GM12878 (cell line): ENCODE measurements around the gene ZMYND10. TPM values are rescaled to one million over a fixed set of nuclear protein-coding genes. Genes with fewer than 3 reads are reported as not detected.

Source experiments
- ATAC-seq: fragments of 200-7000 bp; cut with Tn5 transposase; 3 replicates; pipeline ENCODE4 v1.9.1; 2020; ENCODE audit warnings: mild to moderate bottlenecking, moderate library complexity
- BruUV-seq: library from RNA; stranded (reverse); fragments of 400-500 nt; replicated peaks from 2 replicates; lab custom pipeline; 2021; lab: Mats Ljungman, UMichigan
- CTCF ChIA-PET: fragments of 300-600 bp; sonication (Branson Sonifier 250); formaldehyde crosslinking; extraction: SDS; loops from one replicate; lab custom pipeline; 2021; ENCODE audit warnings: inconsistent platforms; lab: Yijun Ruan, JAX
- POLR2A ChIA-PET: fragments of 350-600 bp; formaldehyde crosslinking; extraction: SDS; loops from one replicate; lab custom pipeline; 2021; ENCODE audit warnings: inconsistent platforms; lab: Charles Lee
- RAD21 ChIA-PET: fragments of 300-600 bp; sonication (Branson Sonifier 250); formaldehyde crosslinking; loops from one replicate; lab custom pipeline; 2023; ENCODE audit warnings: antibody characterized with exemption; ENCODE audit not compliant: unreplicated experiment; lab: Charles Lee
- SMC1A ChIA-PET: fragments of 300-600 bp; sonication (Branson Sonifier 250); formaldehyde crosslinking; loops from one replicate; lab custom pipeline; 2023; ENCODE audit not compliant: unreplicated experiment, uncharacterized antibody; lab: Charles Lee
- DNase-seq: peaks from one replicate; pipeline ENCODE4 v3.0.0-alpha.2; 2011; ENCODE audit warnings: low read depth, low spot score
- FAIRE-seq: peaks from 3 replicates; lab custom pipeline; 2011; peaks lifted over from hg19 to GRCh38; lab: Jason Lieb, UNC
- H2AFZ ChIP-seq: 2 replicates; pipeline ENCODE4 v1.6.0; 2011; ENCODE audit warnings: low read depth, low read length, control low read depth; ENCODE audit not compliant: control insufficient read depth
- H3K27ac ChIP-seq: 2 replicates; pipeline ENCODE4 v1.5.1; 2011; ENCODE audit warnings: control low read depth; ENCODE audit not compliant: control insufficient read depth, insufficient read depth
- H3K27me3 ChIP-seq, 2 experiments: replicated peaks in 1 of 2; 2 replicates each; pipeline versions ENCODE4 v1.6.0 to v1.6.1; 2011; ENCODE audit warnings: low read length in 1 of 2; ENCODE audit not compliant: control insufficient read depth in 2 of 2, insufficient read depth in 2 of 2
- H3K36me3 ChIP-seq, 2 experiments: 2 replicates each; pipeline ENCODE4 v1.5.1; 2011; ENCODE audit warnings: low read length in 1 of 2; ENCODE audit not compliant: control insufficient read depth in 2 of 2, insufficient read depth in 2 of 2
- H3K4me1 ChIP-seq: 2 replicates; pipeline ENCODE4 v1.6.1; 2011; ENCODE audit warnings: mild to moderate bottlenecking, low read length, moderate library complexity, mixed read lengths; ENCODE audit not compliant: control insufficient read depth, insufficient read depth
- H3K4me2 ChIP-seq: 2 replicates; pipeline ENCODE4 v1.6.0; 2011; ENCODE audit warnings: control low read depth; ENCODE audit not compliant: control insufficient read depth, insufficient read depth
- H3K4me3 ChIP-seq: fragments of 200-600 bp; sonication (generic); 2 replicates; pipeline ENCODE4 v1.5.1; 2016
- H3K79me2 ChIP-seq: 2 replicates; pipeline ENCODE4 v1.6.0; 2011; ENCODE audit warnings: low read length; ENCODE audit not compliant: control insufficient read depth, insufficient read depth
- H3K9ac ChIP-seq: 2 replicates; pipeline ENCODE4 v1.8.0; 2011; ENCODE audit warnings: low read length, control low read depth, mixed read lengths; ENCODE audit not compliant: control insufficient read depth, insufficient read depth
- H3K9me3 ChIP-seq: replicated peaks from 3 replicates; pipeline ENCODE4 v1.5.1; 2011; ENCODE audit warnings: mild to moderate bottlenecking, low read length; ENCODE audit not compliant: control insufficient read depth, insufficient read depth
- H4K20me1 ChIP-seq: 2 replicates; pipeline ENCODE4 v1.6.0; 2011; ENCODE audit not compliant: control insufficient read depth, insufficient read depth
- HCFC1 ChIP-seq: fragments of 150-350 bp; IDR thresholded peaks from 2 replicates; pipeline ENCODE4 v1.6.1; 2014; ENCODE audit warnings: low read length
- MYB ChIP-seq: fragments of 150-350 bp; IDR thresholded peaks from 2 replicates; pipeline ENCODE4 v1.6.1; 2014; ENCODE audit warnings: mild to moderate bottlenecking, low read depth, low read length, borderline replicate concordance
- SIN3A ChIP-seq: IDR thresholded peaks from 2 replicates; pipeline ENCODE4 v1.6.1; 2012; ENCODE audit warnings: low read depth, low read length, improper control_type of control experiment
- SUPT20H ChIP-seq: IDR thresholded peaks from 2 replicates; pipeline ENCODE4 v1.6.1; 2011; ENCODE audit warnings: low read depth, mild to moderate bottlenecking, low read length, moderate library complexity, borderline replicate concordance; ENCODE audit not compliant: control insufficient read depth
- WGBS: methylation state at CpG from one replicate; pipeline ENCODE4 v1.1.6; 2016; ENCODE audit warnings: low lambda C conversion rate; ENCODE audit not compliant: insufficient replicate concordance, insufficient coverage; ENCODE audit errors: missing lambda C conversion rate; 5-methylcytosine and 5-hydroxymethylcytosine counted together
- in situ Hi-C: fragments of 300-500 bp; cut with MboI; formaldehyde crosslinking; loops from 9 replicates; pipeline ENCODE4 v1.14.3; 2018; ENCODE audit warnings: mixed read lengths
- intact Hi-C: fragments of 100-400 bp; cut with micrococcal nuclease; formaldehyde crosslinking; loops from one replicate; pipeline ENCODE4 v1.14.2; 2022; ENCODE audit not compliant: unreplicated experiment
- polyA plus RNA-seq, 11 experiments: library from polyadenylated mRNA; depleted of rRNA in 4 of 11; unstranded in 6 of 11; stranded (reverse) in 5 of 11; fragments of >200 nt; fragmentation: Nextera tagmentation in 4 of 11; fragmentation: Illumina TruSeq in 1 of 11; extraction: Ambion mirVana in 4 of 11; extraction: Trizol in 1 of 11; gene quantifications; 1 replicate in 1 of 11; 2 replicates in 10 of 11; pipeline versions ENCODE4 v1.2.1 to v1.2.3, GENCODE V29; 2011 to 2016; ENCODE audit warnings: inconsistent platforms in 2 of 11, missing spikeins in 2 of 11, low read depth in 1 of 11
- total RNA-seq, 4 experiments: library from RNA; depleted of rRNA in 3 of 4; stranded (reverse); fragments of >200 nt in 3 of 4; fragmentation: Illumina TruSeq in 1 of 4; extraction: Trizol in 1 of 4; gene quantifications; 2 replicates each; pipeline versions ENCODE4 v1.2.1 to v1.2.3, GENCODE V29; 2013 to 2021
- TF ChIP-seq, protein P1 (sequence below): IDR thresholded peaks from 2 replicates; pipeline ENCODE4 v1.6.1; 2011; ENCODE audit warnings: low read depth, mild to moderate bottlenecking, low read length, moderate library complexity, borderline replicate concordance; ENCODE audit errors: extremely low read depth

ZMYND10 gene
- total and polyA plus RNA-seq, 10 of the 15 experiments (the other 5 are each of a cell fraction or from before 2014, with no cell fraction given) = 0.11 to 1.0 (median 0.37) TPM

DNA sequence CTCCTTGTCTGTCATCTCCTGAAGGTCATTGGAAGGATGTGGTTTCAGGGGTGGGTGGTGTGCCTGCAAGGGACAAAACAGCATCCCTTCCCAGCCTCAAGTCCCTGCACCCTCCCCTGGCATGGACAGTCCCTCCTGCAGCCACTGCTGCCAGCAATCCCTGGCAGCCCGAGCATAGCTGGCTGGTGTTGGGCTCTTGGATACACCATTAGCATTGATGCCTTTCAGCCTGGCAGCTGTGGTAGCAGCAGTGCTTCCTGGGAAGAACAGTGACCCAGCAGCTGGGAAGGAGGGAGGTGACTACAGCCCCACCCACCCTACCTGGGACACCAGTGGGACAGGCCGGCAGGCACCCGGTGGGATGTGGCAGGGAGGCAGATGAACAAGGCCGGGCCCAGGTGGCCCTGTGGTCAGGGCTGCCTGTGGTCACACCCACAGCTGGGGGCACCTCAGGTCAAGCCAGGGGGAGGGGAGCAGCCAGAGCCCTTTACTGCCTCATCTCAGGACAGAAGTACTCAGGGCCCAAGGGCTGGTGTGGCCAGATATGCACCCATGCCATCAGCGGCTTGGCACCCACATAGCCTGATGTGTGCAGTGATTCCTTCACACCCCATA is 46.7 kb upstream of the ZMYND10 start (continued):
- TF ChIP-seq, protein P1, sequence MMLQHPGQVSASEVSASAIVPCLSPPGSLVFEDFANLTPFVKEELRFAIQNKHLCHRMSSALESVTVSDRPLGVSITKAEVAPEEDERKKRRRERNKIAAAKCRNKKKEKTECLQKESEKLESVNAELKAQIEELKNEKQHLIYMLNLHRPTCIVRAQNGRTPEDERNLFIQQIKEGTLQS = no peak
- no peak for TF ChIP-seq SIN3A

DNA sequence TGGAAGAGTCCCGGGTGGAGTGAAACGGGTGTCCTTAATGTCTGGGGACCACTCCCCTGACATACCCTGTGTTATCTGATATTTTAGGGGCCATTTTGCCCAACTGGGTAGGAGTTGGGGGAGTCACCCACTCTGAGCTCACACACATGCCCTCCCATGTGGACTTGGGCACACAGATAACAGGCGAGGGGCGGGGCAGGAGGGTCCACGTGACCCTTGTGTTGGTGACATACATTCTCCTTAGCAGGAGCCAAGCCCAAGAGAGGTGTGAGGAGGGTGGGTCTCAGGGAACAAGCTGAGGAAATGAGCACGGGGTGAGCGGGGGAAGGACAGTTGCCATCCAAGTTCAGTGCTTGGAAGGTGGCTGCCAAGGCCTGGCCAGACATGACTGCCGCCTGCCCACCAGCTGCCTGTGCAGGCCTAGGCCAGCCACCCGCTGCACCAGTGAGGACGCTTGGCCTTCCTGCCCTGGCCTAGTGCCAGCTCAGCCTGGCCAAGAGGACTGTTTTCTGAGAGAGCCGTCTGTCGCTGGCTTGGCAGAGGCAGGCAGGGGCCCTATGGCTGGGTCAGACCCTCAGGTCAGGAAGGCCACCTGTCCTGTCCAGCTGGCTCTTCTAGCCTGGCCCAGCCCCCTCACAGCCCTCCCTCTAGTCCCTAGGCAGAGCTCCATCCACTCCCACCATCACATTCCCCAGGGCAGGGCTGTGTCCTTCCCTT is 45.1 kb upstream of the ZMYND10 start:
- ATAC-seq (no peak), DNase-seq (no peak), FAIRE-seq (no peak)
- no peaks in the 10 kb centered on the region for H3K9me3 ChIP-seq
- no peaks in the 10 kb centered on the region for H3K4me1 ChIP-seq
- TF ChIP-seq MYB (no peak), SUPT20H (no peak), HCFC1 (no peak)
- POLR2A ChIA-PET = no interaction called here
- in situ Hi-C loops = no loop called here
- H3K4me2 ChIP-seq = no peak overlapping the region
- no peak overlapping the region for H3K4me3 ChIP-seq
- SMC1A ChIA-PET = interaction anchor here (0.5 kb wide), 1 partner anchor 132 kb away, joined by 3 read pairs; no protein-coding TSS in a partner anchor
- no peaks in the 10 kb centered on the region for H3K79me2 ChIP-seq
- H3K27ac ChIP-seq = no peak overlapping the region
- RAD21 ChIA-PET = interaction anchor here (0.5 kb wide), 1 partner anchor 44 kb away, joined by 3 read pairs; no protein-coding TSS in a partner anchor
- no peak overlapping the region for H2AFZ ChIP-seq
- no peak overlapping the region for H3K9ac ChIP-seq
- no TSS peak for BruUV-seq
- no peaks in the 10 kb centered on the region for H4K20me1 ChIP-seq
- no peaks in the 10 kb centered on the region for H3K36me3 ChIP-seq
- WGBS = 23% methylated on average over 12 of the region's 12 CpGs
- CTCF ChIA-PET = no interaction called here
- intact Hi-C loops = no loop called here
- H3K27me3 ChIP-seq = peaks cover 0 to 3% of the 10 kb centered on the region in 2 experiments; a peak in 3 of 4 replicates
